HCT116 (cell line): ENCODE data around the gene DNMT1. TPM values are rescaled to one million over a fixed set of nuclear protein-coding genes. Genes with fewer than 3 reads are reported as not detected.

Experiments used
- microRNA-seq: library from miRNA; unstranded; fragments of <30 nt; microRNA quantifications from one replicate; pipeline ENCODE4, GENCODE V29; 2016; ENCODE audit warnings: borderline number of aligned reads
- total RNA-seq: library from RNA; stranded (reverse); gene quantifications from one replicate; pipeline ENCODE4 v1.2.1, GENCODE V29; 2021; ENCODE audit not compliant: unreplicated experiment

DNMT1 gene
- total RNA-seq, 1 experiment from 2014 or later: 235 TPM

Small RNA genes within 50 kb of the gene (microRNA-seq; reads per million reads assigned to microRNA genes)
- gene MIR4322: not detected

Other genes with a start within 250 kb of the DNMT1 start
- 0.15 TPM for gene COL5A3, start 184.4 kb downstream of the DNMT1 start, total RNA-seq
- not detected for gene RDH8, start 181.5 kb downstream of the DNMT1 start, total RNA-seq
- gene SHFL, start 108.6 kb downstream of the DNMT1 start, total RNA-seq: 18.5 TPM
- not detected for gene ANGPTL6, start 92.3 kb downstream of the DNMT1 start, total RNA-seq
- gene PPAN, start 88.6 kb downstream of the DNMT1 start, total RNA-seq: 101 TPM
- gene P2RY11, start 83.3 kb downstream of the DNMT1 start, total RNA-seq: 43.8 TPM
- gene EIF3G, start 75.1 kb downstream of the DNMT1 start, total RNA-seq: 254 TPM
- gene S1PR2, start 36.4 kb upstream of the DNMT1 start, total RNA-seq: 6.1 TPM
- 146 TPM for gene MRPL4, start 57.3 kb upstream of the DNMT1 start, total RNA-seq
- 5.0 TPM for gene ICAM1, start 76.2 kb upstream of the DNMT1 start, total RNA-seq
- not detected for gene ICAM4, start 92.0 kb upstream of the DNMT1 start, total RNA-seq
- gene ICAM5, start 95.0 kb upstream of the DNMT1 start, total RNA-seq: 53.9 TPM
- gene ZGLP1, start 114.9 kb upstream of the DNMT1 start, total RNA-seq: 5.0 TPM
- gene FDX2, start 121.1 kb upstream of the DNMT1 start, total RNA-seq: 21.0 TPM
- 71.0 TPM for gene RAVER1, start 138.6 kb upstream of the DNMT1 start, total RNA-seq
- gene ICAM3, start 144.7 kb upstream of the DNMT1 start, total RNA-seq: 8.3 TPM
- 110 TPM for gene TYK2, start 185.6 kb upstream of the DNMT1 start, total RNA-seq
- gene CDC37, start 208.6 kb upstream of the DNMT1 start, total RNA-seq: 260 TPM
- 33.7 TPM for gene PDE4A, start 225.6 kb upstream of the DNMT1 start, total RNA-seq